H1 (cell line): ENCODE measurements around the gene KDM8. TPM values are rescaled to one million over a fixed set of nuclear protein-coding genes. Genes with fewer than 3 reads are reported as not detected.

Experiments used
- CTCF ChIA-PET: fragments of 300-600 bp; sonication (Branson Sonifier 250); formaldehyde crosslinking; loops from one replicate; lab custom pipeline; 2021; ENCODE audit not compliant: partially characterized antibody; lab: Charles Lee
- POLR2A ChIA-PET: fragments of 300-600 bp; sonication (Branson Sonifier 250); formaldehyde crosslinking; loops from one replicate; lab custom pipeline; 2021; ENCODE audit warnings: inconsistent platforms; ENCODE audit not compliant: partially characterized antibody; lab: Charles Lee
- DNase-seq, 2 experiments: peaks; one replicate each; pipeline versions ENCODE4 v3.0.0 to v3.0.0-alpha.2; 2010 to 2022; ENCODE audit warnings: low spot score in 2 of 2, low read depth in 1 of 2, mixed read lengths in 1 of 2
- FAIRE-seq: peaks from 2 replicates; lab custom pipeline; 2011; peaks lifted over from hg19 to GRCh38; lab: Jason Lieb, UNC
- H2AFZ ChIP-seq: 2 replicates; pipeline ENCODE4 v1.8.1; 2012; ENCODE audit warnings: low read length, inconsistent platforms
- H2AK5ac ChIP-seq: 2 replicates; pipeline ENCODE4 v1.6.1; 2013; ENCODE audit warnings: low read depth, low read length
- H2BK120ac ChIP-seq: replicated peaks from 2 replicates; pipeline ENCODE3; 2013; ENCODE audit warnings: low read depth, low read length, inconsistent platforms
- H2BK12ac ChIP-seq: 2 replicates; pipeline ENCODE4 v1.6.1; 2013; ENCODE audit warnings: low read depth, low read length
- H2BK15ac ChIP-seq: 2 replicates; pipeline ENCODE4 v1.6.1; 2013; ENCODE audit warnings: low read length
- H2BK20ac ChIP-seq: 2 replicates; pipeline ENCODE4 v1.6.1; 2013; ENCODE audit warnings: low read length
- H2BK5ac ChIP-seq: 2 replicates; pipeline ENCODE4 v1.6.1; 2013; ENCODE audit warnings: low read depth, low read length
- H3K14ac ChIP-seq: 2 replicates; pipeline ENCODE4 v1.6.1; 2013; ENCODE audit warnings: inconsistent platforms; ENCODE audit not compliant: insufficient read length
- H3K18ac ChIP-seq: 2 replicates; pipeline ENCODE4 v1.6.1; 2013; ENCODE audit warnings: low read length; ENCODE audit errors: extremely low read depth
- H3K23ac ChIP-seq: 2 replicates; pipeline ENCODE4 v1.6.1; 2013; ENCODE audit warnings: inconsistent platforms; ENCODE audit not compliant: insufficient read length
- H3K23me2 ChIP-seq: 2 replicates; pipeline ENCODE4 v1.6.1; 2013; ENCODE audit warnings: low read depth, low read length
- H3K27ac ChIP-seq: 2 replicates; pipeline ENCODE4 v1.6.1; 2011; ENCODE audit warnings: low read depth, low read length, inconsistent platforms
- H3K27me3 ChIP-seq, 4 experiments: replicated peaks in 1 of 4; 1 replicate in 1 of 4; 2 replicates in 3 of 4; pipeline versions ENCODE4 v1.6.1 to v1.8.1; 2011 to 2013; ENCODE audit warnings: low read length in 3 of 4, mild to moderate bottlenecking in 3 of 4, inconsistent platforms in 2 of 4, mixed read lengths in 2 of 4, moderate library complexity in 1 of 4; ENCODE audit not compliant: control insufficient read depth in 3 of 4, insufficient read depth in 3 of 4; ENCODE audit errors: extremely low read depth in 1 of 4
- H3K36me3 ChIP-seq, 4 experiments: 2 replicates each; pipeline versions ENCODE4 v1.6.1 to v1.8.1; 2011 to 2013; ENCODE audit warnings: mild to moderate bottlenecking in 4 of 4, low read length in 3 of 4, moderate library complexity in 2 of 4, control low read depth in 1 of 4, inconsistent platforms in 1 of 4; ENCODE audit not compliant: insufficient read depth in 4 of 4, control insufficient read depth in 2 of 4
- H3K4ac ChIP-seq: replicated peaks from 2 replicates; pipeline ENCODE3; 2013; ENCODE audit warnings: low read length, low read depth, mixed read lengths, inconsistent platforms; ENCODE audit not compliant: insufficient read length
- H3K4me1 ChIP-seq, 4 experiments: replicated peaks in 1 of 4; 1 replicate in 1 of 4; 2 replicates in 3 of 4; pipeline versions ENCODE4 v1.6.1 to v1.8.1; 2011 to 2013; ENCODE audit warnings: low read length in 3 of 4, inconsistent platforms in 2 of 4, mixed read lengths in 1 of 4; ENCODE audit not compliant: insufficient read depth in 4 of 4, control insufficient read depth in 3 of 4
- H3K4me2 ChIP-seq, 2 experiments: 2 replicates each; pipeline versions ENCODE4 v1.6.1 to v1.8.1; 2011 to 2013; ENCODE audit warnings: low read depth in 2 of 2, low read length in 2 of 2, control low read depth in 1 of 2, inconsistent platforms in 1 of 2, mild to moderate bottlenecking in 1 of 2; ENCODE audit not compliant: insufficient read depth in 1 of 2
- H3K4me3 ChIP-seq, 4 experiments: fragments of 200-600, 300-600 bp in 1 of 4; sonication (generic), shearing (Covaris generic), sonication (Bioruptor Twin) in 1 of 4; 2 replicates each; pipeline versions ENCODE4 v1.5.1 to v1.8.1; 2011 to 2016; ENCODE audit warnings: low read length in 4 of 4, low read depth in 3 of 4, control low read depth in 2 of 4, inconsistent platforms in 2 of 4, mild to moderate bottlenecking in 2 of 4, mixed read lengths in 1 of 4, moderate library complexity in 1 of 4; ENCODE audit not compliant: insufficient read depth in 2 of 4; ENCODE audit errors: extremely low read depth in 1 of 4
- H3K56ac ChIP-seq: replicated peaks from 2 replicates; pipeline ENCODE3; 2013; ENCODE audit warnings: low read depth, mild to moderate bottlenecking, mixed read lengths, low read length, inconsistent platforms; ENCODE audit not compliant: insufficient read length
- H3K79me1 ChIP-seq: 2 replicates; pipeline ENCODE4 v1.6.1; 2013; ENCODE audit warnings: low read depth, low read length, control low read depth
- H3K79me2 ChIP-seq, 2 experiments: 2 replicates each; pipeline versions ENCODE4 v1.6.1 to v1.8.1; 2012 to 2013; ENCODE audit warnings: low read length in 2 of 2, mild to moderate bottlenecking in 2 of 2, inconsistent platforms in 1 of 2; ENCODE audit not compliant: insufficient read depth in 2 of 2, control insufficient read depth in 1 of 2
- H3K9ac ChIP-seq, 4 experiments: replicated peaks in 1 of 4; 1 replicate in 1 of 4; 2 replicates in 3 of 4; pipeline versions ENCODE4 v1.6.1 to v1.8.1; 2011 to 2013; ENCODE audit warnings: low read depth in 3 of 4, low read length in 3 of 4, control low read depth in 2 of 4, mild to moderate bottlenecking in 2 of 4, moderate library complexity in 2 of 4, inconsistent platforms in 1 of 4; ENCODE audit errors: extremely low read depth in 1 of 4
- H3K9me3 ChIP-seq, 2 experiments: 2 replicates each; pipeline versions ENCODE4 v1.6.1 to v1.8.1; 2012 to 2013; ENCODE audit warnings: mild to moderate bottlenecking in 2 of 2, moderate library complexity in 2 of 2, control low read depth in 1 of 2, inconsistent platforms in 1 of 2, low read depth in 1 of 2, low read length in 1 of 2, mixed read lengths in 1 of 2; ENCODE audit not compliant: insufficient read depth in 2 of 2
- H4K20me1 ChIP-seq, 2 experiments: replicated peaks in 1 of 2; 2 replicates each; pipeline versions ENCODE3 to v1.8.1; 2011 to 2013; ENCODE audit warnings: inconsistent platforms in 2 of 2, low read length in 2 of 2, mild to moderate bottlenecking in 1 of 2; ENCODE audit not compliant: insufficient read depth in 2 of 2, control insufficient read depth in 1 of 2
- H4K5ac ChIP-seq: 2 replicates; pipeline ENCODE4 v1.6.1; 2013; ENCODE audit warnings: low read length, low read depth, mixed read lengths, inconsistent platforms; ENCODE audit not compliant: insufficient read length
- H4K8ac ChIP-seq: 2 replicates; pipeline ENCODE4 v1.8.0; 2013; ENCODE audit warnings: mild to moderate bottlenecking, moderate library complexity, low read length, inconsistent platforms; ENCODE audit not compliant: insufficient read depth; ENCODE audit errors: extremely low read depth
- H4K91ac ChIP-seq: replicated peaks from 2 replicates; pipeline ENCODE3; 2013; ENCODE audit warnings: low read length, mixed read lengths, inconsistent platforms; ENCODE audit not compliant: insufficient read length
- BACH1 ChIP-seq: IDR thresholded peaks from 2 replicates; pipeline ENCODE4 v1.6.1; 2012; ENCODE audit warnings: low read length, improper control_type of control experiment
- BRCA1 ChIP-seq: IDR thresholded peaks from 2 replicates; pipeline ENCODE4 v1.6.1; 2012; ENCODE audit warnings: low read depth, low read length, improper control_type of control experiment
- CBX5 ChIP-seq: fragments of 300-800, 300-1000 bp; sonication (generic); IDR thresholded peaks from 2 replicates; pipeline ENCODE4 v1.7.1; 2016; ENCODE audit warnings: antibody characterized with exemption, low read length, low read depth
- CREB1 ChIP-seq: IDR thresholded peaks from 2 replicates; pipeline ENCODE4 v1.6.1; 2012; ENCODE audit warnings: inconsistent platforms
- E2F6 ChIP-seq: IDR thresholded peaks from 2 replicates; pipeline ENCODE4 v1.6.1; 2012; ENCODE audit warnings: inconsistent platforms
- EP300 ChIP-seq, 2 experiments: IDR thresholded peaks; 1 replicate in 1 of 2; 2 replicates in 1 of 2; pipeline ENCODE4 v1.6.1; 2011 to 2012; ENCODE audit warnings: low read depth in 2 of 2, low read length in 2 of 2, mild to moderate bottlenecking in 2 of 2, borderline replicate concordance in 1 of 2, inconsistent platforms in 1 of 2, moderate library complexity in 1 of 2
- GTF2F1 ChIP-seq: IDR thresholded peaks from 2 replicates; pipeline ENCODE4 v1.6.1; 2012; ENCODE audit warnings: low read depth, low read length, improper control_type of control experiment, borderline replicate concordance
- PHF8 ChIP-seq: fragments of 200-600 bp; sonication (generic); conservative IDR thresholded peaks from 2 replicates; pipeline ENCODE4 v1.7.1; 2012; ENCODE audit warnings: low read depth, mild to moderate bottlenecking, inconsistent platforms, low read length, moderate library complexity
- POLR2AphosphoS5 ChIP-seq: IDR thresholded peaks from 2 replicates; pipeline ENCODE4 v1.6.1; 2011; ENCODE audit warnings: low read depth, low read length
- RAD21 ChIP-seq, 2 experiments: IDR thresholded peaks in 1 of 2; conservative IDR thresholded peaks in 1 of 2; 2 replicates each; pipeline ENCODE4 v1.6.1; 2011; ENCODE audit warnings: low read depth in 2 of 2, low read length in 2 of 2, improper control_type of control experiment in 1 of 2, inconsistent platforms in 1 of 2, mild to moderate bottlenecking in 1 of 2, moderate library complexity in 1 of 2
- SIRT6 ChIP-seq: IDR thresholded peaks from one replicate; pipeline ENCODE4 v1.7.1; 2012; ENCODE audit warnings: low read length, inconsistent platforms
- SRF ChIP-seq: IDR thresholded peaks from 2 replicates; pipeline ENCODE4 v1.6.1; 2011; ENCODE audit warnings: mild to moderate bottlenecking, low read depth, low read length, moderate library complexity
- TAF1 ChIP-seq: IDR thresholded peaks from 2 replicates; pipeline ENCODE4 v1.6.1; 2011; ENCODE audit warnings: mild to moderate bottlenecking, low read depth, low read length
- TBP ChIP-seq: IDR thresholded peaks from 2 replicates; pipeline ENCODE4 v1.6.1; 2011; ENCODE audit warnings: low read depth, low read length, improper control_type of control experiment
- ZNF274 ChIP-seq: IDR thresholded peaks from 2 replicates; pipeline ENCODE4 v1.7.0; 2012; ENCODE audit warnings: low read length, borderline replicate concordance; ENCODE audit errors: extremely low read depth
- WGBS, 2 experiments: shearing (Covaris generic) in 1 of 2; methylation state at CpG; one replicate each; pipeline versions ENCODE4 v1.1.6 to v1.1.7; 2013 to 2015; ENCODE audit warnings: low lambda C conversion rate in 2 of 2, mixed read lengths in 2 of 2, inconsistent platforms in 1 of 2, low coverage in 1 of 2, missing lambda C conversion rate in 1 of 2; ENCODE audit not compliant: insufficient replicate concordance in 2 of 2, insufficient coverage in 1 of 2, insufficient read length in 1 of 2; ENCODE audit errors: extremely low coverage in 1 of 2, missing lambda C conversion rate in 1 of 2; 5-methylcytosine and 5-hydroxymethylcytosine counted together
- polyA plus RNA-seq, 7 experiments: library from polyadenylated mRNA; depleted of rRNA in 3 of 7; stranded (reverse) in 5 of 7; unstranded in 2 of 7; fragments of >200 nt in 5 of 7; fragments of 200-250 nt in 2 of 7; gene quantifications; 1 replicate in 5 of 7; 2 replicates in 1 of 7; 4 replicates in 1 of 7; pipeline versions ENCODE4 v1.2.1 to v1.2.3, GENCODE V29; 2011 to 2013; ENCODE audit warnings: missing spikeins in 2 of 7, mixed read lengths in 2 of 7
- total RNA-seq: library from RNA; stranded (reverse); fragmentation: NEBNext Ultra II Directional; extraction: Animal tissue kit (Norgen Biotek cat#: 25700); gene quantifications from 2 replicates; pipeline ENCODE4 v1.2.1, GENCODE V29; 2021

The KDM8 gene
- total and polyA plus RNA-seq, 2 of the 8 experiments (the other 6 are each of a cell fraction or from before 2014, with no cell fraction given): 10.3 to 12.8 TPM

GRCh38 chr16:27185776-27186130 is 17.6 kb upstream of the KDM8 start:
- H2BK12ac ChIP-seq: no peak overlapping the region
- H2BK120ac ChIP-seq: no peak overlapping the region
- H3K18ac ChIP-seq: no peak overlapping the region
- no peak overlapping the region for H2BK15ac ChIP-seq
- H3K23ac ChIP-seq: no peak overlapping the region
- CTCF ChIA-PET: no interaction called here
- H3K9me3 ChIP-seq: no peaks in the 10 kb centered on the region
- 90% methylated on average over 1 of the region's 1 CpG; no CpG with 5 or more reads in 1 of the 2 experiments for WGBS, 2 experiments
- no peak overlapping the region for H3K27ac ChIP-seq
- H2BK5ac ChIP-seq: no peak overlapping the region
- no peak overlapping the region for H3K56ac ChIP-seq
- H4K5ac ChIP-seq: no peak overlapping the region
- H3K36me3 ChIP-seq: no peaks in the 10 kb centered on the region
- H2AK5ac ChIP-seq: no peak overlapping the region
- no peak overlapping the region for H3K4me3 ChIP-seq
- no peak overlapping the region for H4K91ac ChIP-seq
- peaks cover 0 to 6% (median 1%) of the 10 kb centered on the region in 4 experiments; a peak in 3 of 7 replicates for H3K4me1 ChIP-seq
- no peaks in the 10 kb centered on the region for H3K23me2 ChIP-seq
- H3K4me2 ChIP-seq: no peak overlapping the region
- no peaks in the 10 kb centered on the region for H4K20me1 ChIP-seq
- H3K9ac ChIP-seq: no peak overlapping the region
- POLR2A ChIA-PET: no interaction called here
- H3K4ac ChIP-seq: no peak overlapping the region
- DNase-seq (no peak), FAIRE-seq (no peak)
- no peak overlapping the region for H2BK20ac ChIP-seq
- H2AFZ ChIP-seq: no peak overlapping the region
- H3K14ac ChIP-seq: no peak overlapping the region
- no peaks in the 10 kb centered on the region for H3K27me3 ChIP-seq
- no peaks in the 10 kb centered on the region for H3K79me1 ChIP-seq
- no peaks in the 10 kb centered on the region for H3K79me2 ChIP-seq
- H4K8ac ChIP-seq: no peak overlapping the region
- TF ChIP-seq BRCA1 (no peak), TAF1 (no peak), ZNF274 (no peak), BACH1 (no peak), GTF2F1 (no peak), TBP (no peak), RAD21 (IDR thresholded peaks at IDR 0.05 in 1 of 2, conservative IDR thresholded peaks at IDR 0.05 in 1 of 2; ENCODE audit: low read depth in 2 of 2, low read length in 2 of 2) (no peak), CBX5 (no peak), E2F6 (no peak), SRF (no peak), SIRT6 (no peak), EP300 (IDR thresholded peaks at IDR 0.05; ENCODE audit: borderline replicate concordance in 1 of 2, low read depth in 2 of 2, low read length in 2 of 2) (no peak), PHF8 (no peak), CREB1 (no peak), POLR2AphosphoS5 (no peak)
